Measurements from ENCODE around the gene TTLL5. TPM values are rescaled to one million over a fixed set of nuclear protein-coding genes. Genes with fewer than 3 reads are reported as not detected.

TTLL5 gene
- total and polyA plus RNA-seq, 10 of the 15 experiments (the other 5 are each of a cell fraction or from before 2014, with no cell fraction given) = 3.2 to 25.9 (median 13.8) TPM

DNA sequence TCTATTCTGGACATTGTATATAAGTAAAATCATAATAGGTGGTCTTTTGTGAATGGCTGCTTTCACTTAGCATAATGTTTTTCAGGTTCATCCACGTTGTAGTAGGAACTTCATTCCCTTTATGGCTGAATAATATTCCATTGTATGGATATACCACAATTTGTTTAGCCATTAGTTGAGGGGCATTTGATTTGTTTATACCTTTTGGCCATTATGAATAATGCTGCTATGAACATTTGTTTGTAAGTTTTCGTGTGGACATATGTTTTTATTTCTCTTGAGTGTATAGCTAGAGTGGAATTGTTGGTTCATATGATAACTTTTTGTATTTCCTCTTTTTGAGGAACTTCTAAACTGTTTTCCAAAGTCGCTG lies 123.3 kb downstream of the TTLL5 start:
- Histone ChIP-seq H3K4me2 (ENCODE audit: control insufficient read depth, insufficient read depth) (no peak overlapping the region), H3K9me3 (replicated peaks; ENCODE audit: control insufficient read depth, insufficient read depth, low read length) (no peaks in the 10 kb centered on the region), H3K27me3 (replicated peaks in 1 of 2; ENCODE audit: control insufficient read depth in 2 of 2, insufficient read depth in 2 of 2, low read length in 1 of 2) (no peaks in the 10 kb centered on the region), H3K9ac (ENCODE audit: control insufficient read depth, insufficient read depth, low read length) (no peak overlapping the region), H3K79me2 (ENCODE audit: control insufficient read depth, insufficient read depth, low read length) (no peaks in the 10 kb centered on the region), H3K4me1 (ENCODE audit: control insufficient read depth, insufficient read depth, low read length) (no peaks in the 10 kb centered on the region), H4K20me1 (ENCODE audit: control insufficient read depth, insufficient read depth) (no peaks in the 10 kb centered on the region), H3K4me3 (no peak overlapping the region), H3K27ac (ENCODE audit: control insufficient read depth, insufficient read depth) (no peak overlapping the region), H2AFZ (ENCODE audit: control insufficient read depth, low read depth, low read length) (no peak overlapping the region), H3K36me3 (ENCODE audit: control insufficient read depth in 2 of 2, insufficient read depth in 2 of 2, low read length in 1 of 2) (peaks cover 0 to 3% of the 10 kb centered on the region in 2 experiments; a peak in 2 of 4 replicates)
- in situ Hi-C loops (cut with MboI) = no loop called here
- POLR2A ChIA-PET = no interaction called here
- 55% methylated on average over 3 of the region's 3 CpGs for WGBS (ENCODE audit: insufficient coverage, insufficient replicate concordance, low lambda C conversion rate, missing lambda C conversion rate)
- DNase-seq (ENCODE audit: low read depth, low spot score) (no peak), ATAC-seq (no peak), FAIRE-seq (no peak)
- SMC1A ChIA-PET (ENCODE audit: uncharacterized antibody, unreplicated experiment) = no interaction called here
- BruUV-seq (replicated peaks) = no TSS peak
- RAD21 ChIA-PET (ENCODE audit: unreplicated experiment) = no interaction called here
- intact Hi-C loops (cut with micrococcal nuclease; ENCODE audit: unreplicated experiment) = no loop called here
- CTCF ChIA-PET = no interaction called here
- TF ChIP-seq SMARCA5 (IDR thresholded peaks at IDR 0.05) (no peak), POLR2A (IDR thresholded peaks at IDR 0.05; ENCODE audit: low read depth, low read length) (no peak), IRF3 (IDR thresholded peaks at IDR 0.05) (no peak), YY1 (IDR thresholded peaks at IDR 0.05; ENCODE audit: low read depth, low read length) (no peak), PML (IDR thresholded peaks at IDR 0.05; ENCODE audit: low read length) (no peak), NR2F1 (conservative IDR thresholded peaks at IDR 0.05) (no peak), HCFC1 (IDR thresholded peaks at IDR 0.05; ENCODE audit: low read length) (no peak), KLF5 (IDR thresholded peaks at IDR 0.05; ENCODE audit: partially characterized antibody) (no peak), ZSCAN29 (IDR thresholded peaks at IDR 0.05) (no peak), PAX8 (IDR thresholded peaks at IDR 0.05) (no peak), TAF1 (IDR thresholded peaks at IDR 0.05; ENCODE audit: borderline replicate concordance, low read depth, low read length) (no peak), FOXM1 (IDR thresholded peaks at IDR 0.05; ENCODE audit: low read depth, low read length) (no peak)
- TF ChIP-seq, protein P1, sequence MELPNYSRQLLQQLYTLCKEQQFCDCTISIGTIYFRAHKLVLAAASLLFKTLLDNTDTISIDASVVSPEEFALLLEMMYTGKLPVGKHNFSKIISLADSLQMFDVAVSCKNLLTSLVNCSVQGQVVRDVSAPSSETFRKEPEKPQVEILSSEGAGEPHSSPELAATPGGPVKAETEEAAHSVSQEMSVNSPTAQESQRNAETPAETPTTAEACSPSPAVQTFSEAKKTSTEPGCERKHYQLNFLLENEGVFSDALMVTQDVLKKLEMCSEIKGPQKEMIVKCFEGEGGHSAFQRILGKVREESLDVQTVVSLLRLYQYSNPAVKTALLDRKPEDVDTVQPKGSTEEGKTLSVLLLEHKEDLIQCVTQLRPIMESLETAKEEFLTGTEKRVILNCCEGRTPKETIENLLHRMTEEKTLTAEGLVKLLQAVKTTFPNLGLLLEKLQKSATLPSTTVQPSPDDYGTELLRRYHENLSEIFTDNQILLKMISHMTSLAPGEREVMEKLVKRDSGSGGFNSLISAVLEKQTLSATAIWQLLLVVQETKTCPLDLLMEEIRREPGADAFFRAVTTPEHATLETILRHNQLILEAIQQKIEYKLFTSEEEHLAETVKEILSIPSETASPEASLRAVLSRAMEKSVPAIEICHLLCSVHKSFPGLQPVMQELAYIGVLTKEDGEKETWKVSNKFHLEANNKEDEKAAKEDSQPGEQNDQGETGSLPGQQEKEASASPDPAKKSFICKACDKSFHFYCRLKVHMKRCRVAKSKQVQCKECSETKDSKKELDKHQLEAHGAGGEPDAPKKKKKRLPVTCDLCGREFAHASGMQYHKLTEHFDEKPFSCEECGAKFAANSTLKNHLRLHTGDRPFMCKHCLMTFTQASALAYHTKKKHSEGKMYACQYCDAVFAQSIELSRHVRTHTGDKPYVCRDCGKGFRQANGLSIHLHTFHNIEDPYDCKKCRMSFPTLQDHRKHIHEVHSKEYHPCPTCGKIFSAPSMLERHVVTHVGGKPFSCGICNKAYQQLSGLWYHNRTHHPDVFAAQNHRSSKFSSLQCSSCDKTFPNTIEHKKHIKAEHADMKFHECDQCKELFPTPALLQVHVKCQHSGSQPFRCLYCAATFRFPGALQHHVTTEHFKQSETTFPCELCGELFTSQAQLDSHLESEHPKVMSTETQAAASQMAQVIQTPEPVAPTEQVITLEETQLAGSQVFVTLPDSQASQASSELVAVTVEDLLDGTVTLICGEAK (IDR thresholded peaks at IDR 0.05; ENCODE audit: borderline replicate concordance) = no peak
- TF ChIP-seq, protein P2, sequence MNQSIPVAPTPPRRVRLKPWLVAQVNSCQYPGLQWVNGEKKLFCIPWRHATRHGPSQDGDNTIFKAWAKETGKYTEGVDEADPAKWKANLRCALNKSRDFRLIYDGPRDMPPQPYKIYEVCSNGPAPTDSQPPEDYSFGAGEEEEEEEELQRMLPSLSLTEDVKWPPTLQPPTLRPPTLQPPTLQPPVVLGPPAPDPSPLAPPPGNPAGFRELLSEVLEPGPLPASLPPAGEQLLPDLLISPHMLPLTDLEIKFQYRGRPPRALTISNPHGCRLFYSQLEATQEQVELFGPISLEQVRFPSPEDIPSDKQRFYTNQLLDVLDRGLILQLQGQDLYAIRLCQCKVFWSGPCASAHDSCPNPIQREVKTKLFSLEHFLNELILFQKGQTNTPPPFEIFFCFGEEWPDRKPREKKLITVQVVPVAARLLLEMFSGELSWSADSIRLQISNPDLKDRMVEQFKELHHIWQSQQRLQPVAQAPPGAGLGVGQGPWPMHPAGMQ (IDR thresholded peaks at IDR 0.05; ENCODE audit: borderline replicate concordance) = no peak
- TF ChIP-seq, protein P3, sequence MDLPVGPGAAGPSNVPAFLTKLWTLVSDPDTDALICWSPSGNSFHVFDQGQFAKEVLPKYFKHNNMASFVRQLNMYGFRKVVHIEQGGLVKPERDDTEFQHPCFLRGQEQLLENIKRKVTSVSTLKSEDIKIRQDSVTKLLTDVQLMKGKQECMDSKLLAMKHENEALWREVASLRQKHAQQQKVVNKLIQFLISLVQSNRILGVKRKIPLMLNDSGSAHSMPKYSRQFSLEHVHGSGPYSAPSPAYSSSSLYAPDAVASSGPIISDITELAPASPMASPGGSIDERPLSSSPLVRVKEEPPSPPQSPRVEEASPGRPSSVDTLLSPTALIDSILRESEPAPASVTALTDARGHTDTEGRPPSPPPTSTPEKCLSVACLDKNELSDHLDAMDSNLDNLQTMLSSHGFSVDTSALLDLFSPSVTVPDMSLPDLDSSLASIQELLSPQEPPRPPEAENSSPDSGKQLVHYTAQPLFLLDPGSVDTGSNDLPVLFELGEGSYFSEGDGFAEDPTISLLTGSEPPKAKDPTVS (IDR thresholded peaks at IDR 0.05; ENCODE audit: low read depth, low read length) = no peak
- TF ChIP-seq, protein P4, sequence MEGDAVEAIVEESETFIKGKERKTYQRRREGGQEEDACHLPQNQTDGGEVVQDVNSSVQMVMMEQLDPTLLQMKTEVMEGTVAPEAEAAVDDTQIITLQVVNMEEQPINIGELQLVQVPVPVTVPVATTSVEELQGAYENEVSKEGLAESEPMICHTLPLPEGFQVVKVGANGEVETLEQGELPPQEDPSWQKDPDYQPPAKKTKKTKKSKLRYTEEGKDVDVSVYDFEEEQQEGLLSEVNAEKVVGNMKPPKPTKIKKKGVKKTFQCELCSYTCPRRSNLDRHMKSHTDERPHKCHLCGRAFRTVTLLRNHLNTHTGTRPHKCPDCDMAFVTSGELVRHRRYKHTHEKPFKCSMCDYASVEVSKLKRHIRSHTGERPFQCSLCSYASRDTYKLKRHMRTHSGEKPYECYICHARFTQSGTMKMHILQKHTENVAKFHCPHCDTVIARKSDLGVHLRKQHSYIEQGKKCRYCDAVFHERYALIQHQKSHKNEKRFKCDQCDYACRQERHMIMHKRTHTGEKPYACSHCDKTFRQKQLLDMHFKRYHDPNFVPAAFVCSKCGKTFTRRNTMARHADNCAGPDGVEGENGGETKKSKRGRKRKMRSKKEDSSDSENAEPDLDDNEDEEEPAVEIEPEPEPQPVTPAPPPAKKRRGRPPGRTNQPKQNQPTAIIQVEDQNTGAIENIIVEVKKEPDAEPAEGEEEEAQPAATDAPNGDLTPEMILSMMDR (IDR thresholded peaks at IDR 0.05 in 2 of 3, conservative IDR thresholded peaks at IDR 0.05 in 1 of 3; ENCODE audit: control insufficient read depth in 2 of 3, extremely low read depth in 1 of 3, insufficient read depth in 1 of 3, low read depth in 3 of 3, low read length in 3 of 3) = no peak
